Stimulated activated CD8-positive, alpha-beta memory T cell treated with anti-CD3 and anti-CD28 coated beads, Interleukin-4, amount 100 ng/mL, for 48 hours (primary cell): Measurements from ENCODE around the gene PSME4.
A peak's percentile ranks its signal among the peaks of the same experiment; 100 is the strongest.
"Not testable (repeated sequence)": the region's sequence is repeated elsewhere in the genome, so short reads cannot be mapped to it uniquely, and the experiment has no call there.

ENCODE experiments used
- DNase-seq: peaks from one replicate; pipeline ENCODE4 v3.0.0-alpha.2; 2020

The PSME4 gene

GRCh38 chr2:53841651-53842050 lies 129.1 kb downstream of the PSME4 start:
- not testable (repeated sequence) for DNase-seq

GRCh38 chr2:53840580-53840979 lies 130.2 kb downstream of the PSME4 start:
- no peak for DNase-seq

GRCh38 chr2:53829980-53830290 lies 140.9 kb downstream of the PSME4 start:
- not testable (repeated sequence) for DNase-seq

- no peak for DNase-seq
Measured at GRCh38 chr2:53829273-53829979, 141.4 kb downstream of the PSME4 start.

GRCh38 chr2:53828331-53828730 lies 142.5 kb downstream of the PSME4 start:
- no peak for DNase-seq

GRCh38 chr2:53827398-53828175 lies 143.2 kb downstream of the PSME4 start:
- DNase-seq, result no peak

- DNase-seq, result no peak
Measured at GRCh38 chr2:53826587-53827397, 144.0 kb downstream of the PSME4 start.

GRCh38 chr2:53826030-53826410 lies 144.8 kb downstream of the PSME4 start:
- no peak for DNase-seq

- DNase-seq, result peak; percentile 30
Measured at GRCh38 chr2:53823639-53824038, 147.2 kb downstream of the PSME4 start.

GRCh38 chr2:53821810-53822209 lies 149.0 kb downstream of the PSME4 start:
- DNase-seq, result no peak

- no peak for DNase-seq
Measured at GRCh38 chr2:53820711-53821110, 150.1 kb downstream of the PSME4 start.

- DNase-seq, result no peak
Measured at GRCh38 chr2:53820048-53820447, 150.7 kb downstream of the PSME4 start.

- no peak for DNase-seq
Measured at GRCh38 chr2:53819634-53820033, 151.2 kb downstream of the PSME4 start.

- DNase-seq, result no peak
Measured at GRCh38 chr2:53818854-53819435, 151.8 kb downstream of the PSME4 start.
